Heart right ventricle (tissue), 16 donors: ENCODE measurements around the gene SULF2. TPM values are rescaled to one million over a fixed set of nuclear protein-coding genes. Genes with fewer than 3 reads are reported as not detected.

ENCODE experiments used
- ATAC-seq, 8 donors: fragments of 200-7000 bp; cut with Tn5 transposase; one replicate each; pipeline ENCODE4 v1.9.1; 2020; ENCODE audit warnings: mild to moderate bottlenecking in 8 of 8, moderate library complexity in 8 of 8, moderate number of reproducible peaks in 1 of 8
- DNase-seq, 2 donors: peaks; one replicate each; pipeline ENCODE4 v3.0.0-alpha.2; 2020
- H3K27ac ChIP-seq, 10 donors: fragments of 200-600 bp; sonication (generic) in 2 of 10; one replicate each; pipeline versions ENCODE4 v1.5.0 to v1.8.0; 2020 to 2022; ENCODE audit warnings: mild to moderate bottlenecking in 3 of 10
- H3K27me3 ChIP-seq, 7 donors: fragments of 200-600 bp; one replicate each; pipeline ENCODE4 v1.8.0; 2021 to 2022; ENCODE audit warnings: mild to moderate bottlenecking in 2 of 7
- H3K36me3 ChIP-seq, 9 donors: fragments of 200-600 bp; sonication (generic) in 1 of 9; one replicate each; pipeline versions ENCODE4 v1.5.0 to v1.8.0; 2020 to 2022; ENCODE audit warnings: mild to moderate bottlenecking in 2 of 9
- H3K4me1 ChIP-seq, 9 donors: fragments of 200-600 bp; sonication (generic) in 1 of 9; one replicate each; pipeline versions ENCODE4 v1.5.0 to v1.8.0; 2020 to 2022; ENCODE audit warnings: mild to moderate bottlenecking in 4 of 9
- H3K4me3 ChIP-seq, 10 donors: fragments of 200-600 bp; sonication (generic) in 2 of 10; one replicate each; pipeline versions ENCODE4 v1.5.0 to v1.8.0; 2020 to 2022; ENCODE audit warnings: mild to moderate bottlenecking in 7 of 10, moderate library complexity in 2 of 10
- H3K9me3 ChIP-seq, 11 donors: fragments of 200-600 bp in 10 of 11; sonication (generic) in 2 of 11; one replicate each; pipeline versions ENCODE4 v1.5.0 to v1.8.0; 2013 to 2022; ENCODE audit warnings: mild to moderate bottlenecking in 2 of 11, control low read depth in 1 of 11, moderate library complexity in 1 of 11
- CTCF ChIP-seq, 9 donors: fragments of 200-600 bp; sonication (generic) in 2 of 9; IDR thresholded peaks; one replicate each; pipeline versions ENCODE4 v1.5.0 to v1.8.0; 2021 to 2022; ENCODE audit warnings: antibody characterized with exemption in 9 of 9, mild to moderate bottlenecking in 5 of 9, moderate library complexity in 1 of 9
- WGBS, 2 donors: extraction: QIAGEN DNeasy Blood & Tissue Kit; methylation state at CpG; one replicate each; pipeline ENCODE4 v1.1.7; 2013; ENCODE audit warnings: inconsistent platforms in 1 of 2; 5-methylcytosine and 5-hydroxymethylcytosine counted together
- intact Hi-C, 10 donors: fragments of 100-400 bp; cut with DNase I; formaldehyde crosslinking; loops; one replicate each; pipeline versions ENCODE4 v1.11.1 to v1.14.2; 2022
- polyA plus RNA-seq, 2 donors: library from polyadenylated mRNA; stranded (reverse); fragments of 200-250 nt; gene quantifications; one replicate each; pipeline ENCODE4 v1.2.3, GENCODE V29; 2013
- total RNA-seq, 10 donors: library from RNA; stranded (reverse); fragmentation: NEBNext Ultra II Directional in 3 of 10; extraction: Animal tissue kit (Norgen Biotek cat#: 25700) in 3 of 10; gene quantifications; one replicate each; pipeline versions ENCODE4 v1.2.1 to v1.2.4, GENCODE V29; 2021 to 2023
- donor health status: Arrhythmogenic right ventricular cardiomyopathy.
- donor health status: ischemic (EF 13 %, LVEDD 7.1; RV severe dilation, severe dysfunction).
- donor health status: healthy with polysubstance abuse.
- donor health status: DM: no; HTN: yes; CAD: no.
- donor health status: DM: no; HTN: no; CAD: no.
- donor health status: ischemic (EF 25% LVEDD 6.9; RV normal size, moderate dysfunction).
- donor health status: ischemic (EF 25% LVEDD 5.7; RV mildly dilated, moderate dysfunction).
- donor health status: healthy.
- donor health status: DM: yes; HTN: yes; CAD: no.
- donor health status: Ischemic cardiomyopathy.
- donor health status: ischemic (EF 35%, LVEDD 5.7; RV mildly dilated, moderate dysfunction).
- donor health status: nonischemic (EF 11% LVEDD 7.7; RV severe dilation, severe dysfunction).
- donor health status: DM: yes; HTN: yes; CAD: no.
- donor health status: PGD.
- donor health status: ischemic (EF 29% LVEDD 5.4; RV normal size, mild dysfunction).
- donor health status: nonischemic (EF 23%, LVEDD 6.1; RV moderate dilation, normal function).

Gene SULF2
- total and polyA plus RNA-seq, 12 donors, result 16.7 to 40.6 (median 26.4) TPM

- 90 to 93% methylated on average over 9 of the region's 9 CpGs for WGBS, 2 donors
- no peak for DNase-seq
- H3K36me3 ChIP-seq, result peaks cover 0 to 30% (median 0%) of the 10 kb centered on the region in 9 donors
- peaks cover 0 to 4% (median 0%) of the 10 kb centered on the region in 11 donors for H3K9me3 ChIP-seq
- TF ChIP-seq CTCF (IDR thresholded peaks at IDR 0.05), result no peak
- H3K27me3 ChIP-seq, result peaks cover 0 to 3% (median 0%) of the 10 kb centered on the region in 7 donors
- no peak overlapping the region for H3K4me3 ChIP-seq
- ATAC-seq, result no peak
- intact Hi-C loops, result no loop called here
- no peak overlapping the region for H3K27ac ChIP-seq
- peaks cover 0 to 20% (median 4%) of the 10 kb centered on the region in 9 donors for H3K4me1 ChIP-seq
Measured at GRCh38 chr20:47737923-47738322, 47.4 kb downstream of the SULF2 start.

- no peak for DNase-seq
Measured at GRCh38 chr20:47736570-47737152, 48.6 kb downstream of the SULF2 start.

GRCh38 chr20:47735412-47736400 lies 49.6 kb downstream of the SULF2 start:
- ATAC-seq (peak in 6 of 8 donors; percentile 58 to 82 (median 76)), DNase-seq (peak; percentile 30 to 31)
- peaks cover 0 to 18% (median 0%) of the 10 kb centered on the region in 9 donors for H3K4me1 ChIP-seq
- peaks cover 0 to 4% (median 0%) of the 10 kb centered on the region in 11 donors for H3K9me3 ChIP-seq
- H3K27me3 ChIP-seq, result peaks cover 0 to under 1% (median 0%) of the 10 kb centered on the region in 7 donors
- WGBS, 2 donors, result 79 to 83% methylated on average over 17 of the region's 17 CpGs
- peaks cover 0 to 45% (median 0%) of the 10 kb centered on the region in 9 donors for H3K36me3 ChIP-seq
- intact Hi-C loops, result no loop called here
- H3K4me3 ChIP-seq, result no peak overlapping the region
- peak overlapping the region in 1 of 10 donors; percentile 72 for H3K27ac ChIP-seq
- TF ChIP-seq CTCF (IDR thresholded peaks at IDR 0.05), result no peak

More at GRCh38 chr20:47736570-47737152, 48.6 kb downstream of the SULF2 start:
- H3K27me3 ChIP-seq, result peaks cover 0 to 3% (median 0%) of the 10 kb centered on the region in 7 donors
- 95 to 96% methylated on average over 26 of the region's 26 CpGs for WGBS, 2 donors
- H3K4me3 ChIP-seq, result no peak overlapping the region
- no peak for TF ChIP-seq CTCF (IDR thresholded peaks at IDR 0.05)
- peaks cover 0 to 4% (median 0%) of the 10 kb centered on the region in 11 donors for H3K9me3 ChIP-seq
- peaks cover 0 to 43% (median 0%) of the 10 kb centered on the region in 9 donors for H3K36me3 ChIP-seq
- intact Hi-C loops, result no loop called here
- no peak for ATAC-seq
- peak overlapping the region in 1 of 10 donors; percentile 72 for H3K27ac ChIP-seq
- H3K4me1 ChIP-seq, result peaks cover 0 to 18% (median 0%) of the 10 kb centered on the region in 9 donors

GRCh38 chr20:47734870-47735269 lies 50.4 kb downstream of the SULF2 start:
- Histone ChIP-seq H3K9me3 (peaks cover 0 to 4% (median 0%) of the 10 kb centered on the region in 11 donors), H3K27me3 (no peaks in the 10 kb centered on the region), H3K36me3 (peaks cover 0 to 45% (median 0%) of the 10 kb centered on the region in 9 donors), H3K4me1 (peaks cover 0 to 18% (median 0%) of the 10 kb centered on the region in 9 donors), H3K4me3 (no peak overlapping the region), H3K27ac (peak overlapping the region in 1 of 10 donors; percentile 17)
- intact Hi-C loops, result loop anchor here in 1 of 10 donors (5.0 kb wide), 1 partner anchor 42 kb away; no protein-coding TSS in a partner anchor
- DNase-seq, result no peak
- TF ChIP-seq CTCF (IDR thresholded peaks at IDR 0.05), result no peak
- 88 to 90% methylated on average over 2 of the region's 2 CpGs for WGBS, 2 donors
- no peak for ATAC-seq
